Neural cell (in vitro differentiated cells): Measurements from ENCODE around the gene HPN.
"Not testable (repeated sequence)": the region's sequence is repeated elsewhere in the genome, so short reads cannot be mapped to it uniquely, and the experiment has no call there.

ENCODE experiments used
- EP300 ChIP-seq: fragments of 450-650 bp; conservative IDR thresholded peaks from 2 replicates; pipeline ENCODE4 v1.6.1; 2014; ENCODE audit warnings: antibody characterized with exemption, mild to moderate bottlenecking, moderate library complexity; ENCODE audit not compliant: poor library complexity, severe bottlenecking
- EZH2 ChIP-seq: fragments of 200-600, 300-800 bp; shearing (Covaris generic), sonication (generic); IDR thresholded peaks from 2 replicates; pipeline ENCODE4 v1.6.1; 2014; ENCODE audit warnings: antibody characterized with exemption, low read length, borderline replicate concordance, mild to moderate bottlenecking; ENCODE audit not compliant: insufficient read depth, poor library complexity, severe bottlenecking
- MXI1 ChIP-seq: fragments of 450-650 bp; conservative IDR thresholded peaks from 2 replicates; pipeline ENCODE4 v1.6.1; 2014; ENCODE audit warnings: antibody characterized with exemption, mild to moderate bottlenecking; ENCODE audit not compliant: poor library complexity, severe bottlenecking
- POLR2AphosphoS5 ChIP-seq: IDR thresholded peaks from 2 replicates; pipeline ENCODE4 v1.6.1; 2012
- RAD21 ChIP-seq: fragments of 450-650 bp; conservative IDR thresholded peaks from 2 replicates; pipeline ENCODE4 v1.6.1; 2014; ENCODE audit warnings: antibody characterized with exemption, mild to moderate bottlenecking, moderate library complexity
- SMC3 ChIP-seq: fragments of 450-650 bp; conservative IDR thresholded peaks from 2 replicates; pipeline ENCODE4 v1.6.1; 2014; ENCODE audit warnings: antibody characterized with exemption, mild to moderate bottlenecking, moderate library complexity; ENCODE audit not compliant: poor library complexity
- TAF1 ChIP-seq: IDR thresholded peaks from 2 replicates; pipeline ENCODE4 v1.6.1; 2012; ENCODE audit warnings: low read depth
- TF ChIP-seq, protein P1 (sequence below): fragments of 450-650 bp; IDR thresholded peaks from 2 replicates; pipeline ENCODE4 v1.5.1; 2014; ENCODE audit warnings: antibody characterized with exemption, mild to moderate bottlenecking, moderate library complexity; ENCODE audit not compliant: poor library complexity, severe bottlenecking
- TF ChIP-seq, protein P2 (sequence below): IDR thresholded peaks from 2 replicates; pipeline ENCODE4 v1.6.1; 2012; ENCODE audit warnings: borderline replicate concordance

DNA sequence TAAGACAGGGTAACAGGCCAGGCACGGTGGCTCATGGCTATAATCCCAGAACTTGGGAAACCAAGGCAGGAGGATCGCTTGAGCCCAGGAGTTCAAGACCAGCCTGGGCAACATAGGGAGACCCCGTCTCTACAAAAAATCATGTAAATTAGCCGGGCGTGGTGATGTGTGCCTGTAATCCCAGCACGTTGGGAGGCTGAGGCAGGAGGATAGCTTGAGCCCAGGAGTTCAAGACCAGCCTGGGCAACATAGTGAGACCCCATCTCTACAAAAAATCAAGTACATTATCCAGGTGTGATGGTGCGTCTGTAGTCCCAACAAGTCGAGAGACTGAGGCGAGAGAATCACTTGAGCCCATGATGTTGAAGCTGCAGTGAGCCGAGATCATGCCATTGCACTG lies 62.1 kb downstream of the HPN start:
- TF ChIP-seq, protein P1, sequence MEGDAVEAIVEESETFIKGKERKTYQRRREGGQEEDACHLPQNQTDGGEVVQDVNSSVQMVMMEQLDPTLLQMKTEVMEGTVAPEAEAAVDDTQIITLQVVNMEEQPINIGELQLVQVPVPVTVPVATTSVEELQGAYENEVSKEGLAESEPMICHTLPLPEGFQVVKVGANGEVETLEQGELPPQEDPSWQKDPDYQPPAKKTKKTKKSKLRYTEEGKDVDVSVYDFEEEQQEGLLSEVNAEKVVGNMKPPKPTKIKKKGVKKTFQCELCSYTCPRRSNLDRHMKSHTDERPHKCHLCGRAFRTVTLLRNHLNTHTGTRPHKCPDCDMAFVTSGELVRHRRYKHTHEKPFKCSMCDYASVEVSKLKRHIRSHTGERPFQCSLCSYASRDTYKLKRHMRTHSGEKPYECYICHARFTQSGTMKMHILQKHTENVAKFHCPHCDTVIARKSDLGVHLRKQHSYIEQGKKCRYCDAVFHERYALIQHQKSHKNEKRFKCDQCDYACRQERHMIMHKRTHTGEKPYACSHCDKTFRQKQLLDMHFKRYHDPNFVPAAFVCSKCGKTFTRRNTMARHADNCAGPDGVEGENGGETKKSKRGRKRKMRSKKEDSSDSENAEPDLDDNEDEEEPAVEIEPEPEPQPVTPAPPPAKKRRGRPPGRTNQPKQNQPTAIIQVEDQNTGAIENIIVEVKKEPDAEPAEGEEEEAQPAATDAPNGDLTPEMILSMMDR = not testable (repeated sequence)
- TF ChIP-seq EP300, EZH2, TAF1, POLR2AphosphoS5, RAD21, SMC3, MXI1: not testable (repeated sequence)
- TF ChIP-seq, protein P2, sequence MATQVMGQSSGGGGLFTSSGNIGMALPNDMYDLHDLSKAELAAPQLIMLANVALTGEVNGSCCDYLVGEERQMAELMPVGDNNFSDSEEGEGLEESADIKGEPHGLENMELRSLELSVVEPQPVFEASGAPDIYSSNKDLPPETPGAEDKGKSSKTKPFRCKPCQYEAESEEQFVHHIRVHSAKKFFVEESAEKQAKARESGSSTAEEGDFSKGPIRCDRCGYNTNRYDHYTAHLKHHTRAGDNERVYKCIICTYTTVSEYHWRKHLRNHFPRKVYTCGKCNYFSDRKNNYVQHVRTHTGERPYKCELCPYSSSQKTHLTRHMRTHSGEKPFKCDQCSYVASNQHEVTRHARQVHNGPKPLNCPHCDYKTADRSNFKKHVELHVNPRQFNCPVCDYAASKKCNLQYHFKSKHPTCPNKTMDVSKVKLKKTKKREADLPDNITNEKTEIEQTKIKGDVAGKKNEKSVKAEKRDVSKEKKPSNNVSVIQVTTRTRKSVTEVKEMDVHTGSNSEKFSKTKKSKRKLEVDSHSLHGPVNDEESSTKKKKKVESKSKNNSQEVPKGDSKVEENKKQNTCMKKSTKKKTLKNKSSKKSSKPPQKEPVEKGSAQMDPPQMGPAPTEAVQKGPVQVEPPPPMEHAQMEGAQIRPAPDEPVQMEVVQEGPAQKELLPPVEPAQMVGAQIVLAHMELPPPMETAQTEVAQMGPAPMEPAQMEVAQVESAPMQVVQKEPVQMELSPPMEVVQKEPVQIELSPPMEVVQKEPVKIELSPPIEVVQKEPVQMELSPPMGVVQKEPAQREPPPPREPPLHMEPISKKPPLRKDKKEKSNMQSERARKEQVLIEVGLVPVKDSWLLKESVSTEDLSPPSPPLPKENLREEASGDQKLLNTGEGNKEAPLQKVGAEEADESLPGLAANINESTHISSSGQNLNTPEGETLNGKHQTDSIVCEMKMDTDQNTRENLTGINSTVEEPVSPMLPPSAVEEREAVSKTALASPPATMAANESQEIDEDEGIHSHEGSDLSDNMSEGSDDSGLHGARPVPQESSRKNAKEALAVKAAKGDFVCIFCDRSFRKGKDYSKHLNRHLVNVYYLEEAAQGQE = not testable (repeated sequence)
